ENCODE measurements around the gene NRDE2.

- TF ChIP-seq EZH2 (optimal IDR thresholded peaks at IDR 0.05; ENCODE audit: low read depth, low read length), result no peak
- TF ChIP-seq CTCF (IDR thresholded peaks at IDR 0.05; ENCODE audit: low read length), result no peak
These were observed 36.9 kb downstream of the NRDE2 start for GRCh38 chr14:90294872-90295271.

Data from MM.1S (cell line).